Stimulated activated naive CD4-positive, alpha-beta T cell (primary cell): ENCODE results near the gene SERPINB7.

Experiments used
- DNase-seq, 6 experiments: peaks; one replicate each; lab custom pipeline; 2025; lab: John Stamatoyannopoulos, UW

SERPINB7 gene

GRCh38 chr18:63850020-63850419 is 74.8 kb downstream of the SERPINB7 start:
- DNase-seq: no peak

DNA sequence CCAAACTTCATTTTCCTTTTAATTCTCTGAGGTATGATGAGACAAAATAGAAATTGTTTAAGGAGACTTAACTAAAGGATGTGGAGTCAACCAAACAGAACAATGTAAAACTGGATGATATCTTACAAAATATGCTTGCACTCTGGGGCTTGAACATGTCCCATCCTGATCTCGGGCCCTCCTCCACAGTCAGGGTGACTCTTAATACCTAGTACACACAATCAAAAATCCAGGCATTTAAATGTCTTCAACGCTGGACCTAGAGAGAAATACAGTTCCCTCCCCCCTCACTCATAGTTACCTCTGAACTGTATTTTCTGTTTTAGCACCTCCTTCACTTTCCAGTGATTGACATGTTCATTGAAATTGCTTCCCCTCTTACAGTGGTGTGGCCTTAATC is 75.4 kb downstream of the SERPINB7 start:
- DNase-seq: no peak
